ENCODE measurements around the gene FUT8.

GRCh38 chr14:65492266-65492665 is 79.7 kb downstream of the FUT8 start:
- TF ChIP-seq CTCF (IDR thresholded peaks at IDR 0.05; ENCODE audit: borderline replicate concordance, extremely low read depth, low read length, poor library complexity, severe bottlenecking): no peak
- no peak for TF ChIP-seq EZH2 (IDR thresholded peaks at IDR 0.05; ENCODE audit: borderline replicate concordance, low read depth, low read length, severe bottlenecking)

Data from DND-41 (cell line).